RWPE1 (cell line): Measurements from ENCODE around the gene FAM210B.

Source experiments
- CTCF ChIA-PET: fragments of 350-600 bp; sonication (Branson Sonifier 250); formaldehyde crosslinking; extraction: SDS; loops from one replicate; lab custom pipeline; 2021; lab: Yijun Ruan, JAX
- POLR2A ChIA-PET: fragments of 400-600 bp; formaldehyde crosslinking; extraction: SDS; loops from one replicate; lab custom pipeline; 2020; ENCODE audit warnings: antibody characterized with exemption; ENCODE audit not compliant: low non-redundant PET; lab: Yijun Ruan, JAX
- DNase-seq: peaks from one replicate; pipeline ENCODE4 v3.0.0; 2012; ENCODE audit warnings: low spot score
- H3K27ac ChIP-seq: fragments of 450-650 bp; 2 replicates; pipeline ENCODE4 v1.5.1; 2017
- TF ChIP-seq, protein P1 (sequence below): fragments of 450-650 bp; conservative IDR thresholded peaks from 2 replicates; pipeline ENCODE4 v1.5.1; 2017; ENCODE audit warnings: low read depth, mild to moderate bottlenecking

Gene FAM210B

DNA sequence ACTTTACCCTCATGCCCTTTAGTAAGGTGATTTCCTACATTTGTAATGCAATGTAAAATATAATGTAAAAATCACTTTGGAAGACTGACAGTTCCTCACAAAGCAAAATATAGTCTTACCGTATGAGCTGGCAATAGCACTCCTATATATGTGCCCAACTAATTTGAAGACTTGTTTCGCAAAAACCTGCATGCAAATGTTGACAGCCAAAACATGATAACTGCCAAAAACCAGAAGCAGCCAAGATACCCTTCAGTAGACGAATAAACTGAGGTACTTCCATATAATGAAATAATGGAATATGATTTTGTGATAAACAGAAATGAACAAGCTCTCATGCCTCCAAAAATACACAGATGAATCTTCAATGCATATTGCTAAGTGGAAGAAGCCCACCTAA lies 19.6 kb downstream of the FAM210B start:
- no peak overlapping the region for H3K27ac ChIP-seq
- POLR2A ChIA-PET = no interaction called here
- CTCF ChIA-PET = no interaction called here
- DNase-seq = no peak
- TF ChIP-seq, protein P1, sequence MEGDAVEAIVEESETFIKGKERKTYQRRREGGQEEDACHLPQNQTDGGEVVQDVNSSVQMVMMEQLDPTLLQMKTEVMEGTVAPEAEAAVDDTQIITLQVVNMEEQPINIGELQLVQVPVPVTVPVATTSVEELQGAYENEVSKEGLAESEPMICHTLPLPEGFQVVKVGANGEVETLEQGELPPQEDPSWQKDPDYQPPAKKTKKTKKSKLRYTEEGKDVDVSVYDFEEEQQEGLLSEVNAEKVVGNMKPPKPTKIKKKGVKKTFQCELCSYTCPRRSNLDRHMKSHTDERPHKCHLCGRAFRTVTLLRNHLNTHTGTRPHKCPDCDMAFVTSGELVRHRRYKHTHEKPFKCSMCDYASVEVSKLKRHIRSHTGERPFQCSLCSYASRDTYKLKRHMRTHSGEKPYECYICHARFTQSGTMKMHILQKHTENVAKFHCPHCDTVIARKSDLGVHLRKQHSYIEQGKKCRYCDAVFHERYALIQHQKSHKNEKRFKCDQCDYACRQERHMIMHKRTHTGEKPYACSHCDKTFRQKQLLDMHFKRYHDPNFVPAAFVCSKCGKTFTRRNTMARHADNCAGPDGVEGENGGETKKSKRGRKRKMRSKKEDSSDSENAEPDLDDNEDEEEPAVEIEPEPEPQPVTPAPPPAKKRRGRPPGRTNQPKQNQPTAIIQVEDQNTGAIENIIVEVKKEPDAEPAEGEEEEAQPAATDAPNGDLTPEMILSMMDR = no peak

- CTCF ChIA-PET = interaction anchor here (0.9 kb wide), 1 partner anchor 13 kb away, joined by 6 read pairs; no protein-coding TSS in a partner anchor
- H3K27ac ChIP-seq = no peak overlapping the region
- TF ChIP-seq, protein P1 = no peak
- DNase-seq = no peak
- POLR2A ChIA-PET = no interaction called here
These were observed 21.6 kb downstream of the FAM210B start for GRCh38 chr20:56380375-56380774.

DNA sequence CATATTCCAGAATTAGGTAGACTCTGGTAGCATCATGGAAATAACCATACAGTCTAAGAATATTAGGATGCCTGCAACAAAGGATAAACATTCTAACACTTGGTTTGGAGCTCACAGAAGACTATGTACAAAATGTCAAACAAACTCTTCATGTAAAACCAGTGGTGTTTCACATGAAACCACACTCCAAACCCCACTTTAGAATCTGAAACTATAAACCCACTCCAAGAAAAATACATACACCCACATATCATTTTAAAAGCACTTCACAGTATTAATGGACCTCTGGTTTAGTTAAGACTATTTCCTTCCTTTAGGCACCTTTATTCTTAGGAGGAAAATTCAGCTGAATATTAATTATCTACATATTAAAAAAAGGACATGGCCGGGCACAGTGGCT lies 22.7 kb downstream of the FAM210B start:
- DNase-seq = no peak
- ChIA-PET POLR2A (interaction anchor here (0.7 kb wide), 1 partner anchor 133 kb away, joined by 4 read pairs; no protein-coding TSS in a partner anchor), CTCF (no interaction called here)

GRCh38 chr20:56382696-56383095 lies 23.9 kb downstream of the FAM210B start:
- no peak overlapping the region for H3K27ac ChIP-seq
- CTCF ChIA-PET = interaction anchor here (0.6 kb wide), 1 partner anchor 103 kb away, joined by 5 read pairs; no protein-coding TSS in a partner anchor

More for the DNA sequence above, 22.7 kb downstream of the FAM210B start:
- TF ChIP-seq, protein P1 = no peak
- peak overlapping the region; percentile 46 for H3K27ac ChIP-seq

GRCh38 chr20:56383334-56383733 lies 24.6 kb downstream of the FAM210B start:
- ChIA-PET CTCF (no interaction called here), POLR2A (interaction anchor here (0.6 to 1.3 kb wide), 2 partner anchors 8 kb away, joined by 3 to 8 read pairs; no protein-coding TSS in a partner anchor)
- TF ChIP-seq, protein P1 = no peak

More at GRCh38 chr20:56382696-56383095, 23.9 kb downstream of the FAM210B start:
- POLR2A ChIA-PET = interaction anchor here (0.6 to 1.3 kb wide), 2 partner anchors 7 to 9 kb away, joined by 3 to 8 read pairs; no protein-coding TSS in a partner anchor
- TF ChIP-seq, protein P1 = no peak
- DNase-seq = no peak

GRCh38 chr20:56385130-56385529 lies 26.4 kb downstream of the FAM210B start:
- CTCF ChIA-PET = no interaction called here
- TF ChIP-seq, protein P1 = no peak
- POLR2A ChIA-PET = no interaction called here

More at GRCh38 chr20:56383334-56383733, 24.6 kb downstream of the FAM210B start:
- DNase-seq = no peak
- peak overlapping the region; percentile 37 for H3K27ac ChIP-seq

More at GRCh38 chr20:56385130-56385529, 26.4 kb downstream of the FAM210B start:
- H3K27ac ChIP-seq = no peak overlapping the region
- no peak for DNase-seq
